CD4-positive, alpha-beta T cell treated with Interferon alpha-2 for 1 hour (primary cell): ENCODE measurements around the gene SLC13A2.

Experiments
- DNase-seq, 2 donors: peaks; one replicate each; pipeline ENCODE4 v3.0.0-alpha.2; 2020 to 2022

Gene SLC13A2

DNA sequence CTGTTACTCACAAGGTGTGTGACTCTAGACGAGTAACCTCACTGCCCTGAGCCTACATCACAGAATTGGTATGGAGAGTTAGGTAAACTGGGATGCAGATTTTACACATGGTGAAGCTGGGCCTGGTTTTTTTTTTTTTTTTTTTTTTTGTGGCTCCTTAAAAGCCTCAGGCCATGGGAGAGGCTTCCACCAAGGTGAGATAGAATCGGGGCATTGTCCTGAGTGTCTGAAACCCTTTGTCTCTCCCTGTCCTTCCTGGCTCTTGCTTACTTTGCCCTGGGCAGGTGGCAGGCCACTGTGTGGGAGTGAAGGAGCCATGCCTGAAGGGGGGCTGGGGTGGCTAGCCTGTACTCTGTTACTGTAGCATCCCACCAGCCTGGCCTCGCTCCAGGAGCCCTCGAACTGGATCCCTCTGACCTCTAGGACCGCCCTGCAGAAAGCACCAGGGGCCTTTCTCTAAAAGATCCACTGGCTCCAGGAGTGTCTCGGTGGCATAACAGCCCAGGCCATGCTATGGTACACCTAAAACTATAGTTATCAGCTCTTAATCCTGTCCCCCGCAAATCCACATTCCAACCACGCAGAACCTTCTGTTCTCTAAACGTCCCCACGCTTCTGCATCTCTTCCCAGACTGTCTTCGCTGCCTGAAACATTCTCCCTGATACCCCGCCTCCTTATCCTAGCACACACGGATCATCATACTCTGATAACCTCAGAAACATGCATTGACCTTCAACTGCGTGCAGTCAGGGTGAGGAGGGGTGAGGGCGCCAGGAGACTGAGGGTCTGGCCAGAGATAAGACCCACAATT lies 1.7 kb upstream of the SLC13A2 start:
- DNase-seq = no peak

- no peak for DNase-seq
These were observed 460 bp upstream of the SLC13A2 start for GRCh38 chr17:28472871-28473497.

DNA sequence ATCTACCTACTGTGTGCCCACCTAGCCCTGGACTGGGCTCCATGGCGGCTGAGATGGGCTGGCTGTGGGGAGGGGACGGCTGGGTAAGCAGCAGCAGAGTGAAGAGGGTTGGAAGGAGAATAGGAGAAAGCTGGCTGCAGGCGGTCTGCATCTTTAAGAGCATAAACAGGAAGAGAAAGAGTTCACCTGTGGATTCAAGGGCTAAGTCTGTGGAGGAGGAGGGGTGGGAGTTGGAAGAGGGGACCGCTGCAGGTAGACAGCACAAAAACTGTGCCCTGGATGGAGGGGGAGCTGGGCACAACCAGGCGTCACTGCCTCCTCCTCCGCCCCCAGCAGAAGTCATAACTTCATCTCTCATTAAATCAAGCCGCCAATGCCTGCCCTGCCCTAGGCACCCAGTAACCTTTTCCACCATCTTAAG lies 677 bp downstream of the SLC13A2 start:
- DNase-seq = no peak

DNA sequence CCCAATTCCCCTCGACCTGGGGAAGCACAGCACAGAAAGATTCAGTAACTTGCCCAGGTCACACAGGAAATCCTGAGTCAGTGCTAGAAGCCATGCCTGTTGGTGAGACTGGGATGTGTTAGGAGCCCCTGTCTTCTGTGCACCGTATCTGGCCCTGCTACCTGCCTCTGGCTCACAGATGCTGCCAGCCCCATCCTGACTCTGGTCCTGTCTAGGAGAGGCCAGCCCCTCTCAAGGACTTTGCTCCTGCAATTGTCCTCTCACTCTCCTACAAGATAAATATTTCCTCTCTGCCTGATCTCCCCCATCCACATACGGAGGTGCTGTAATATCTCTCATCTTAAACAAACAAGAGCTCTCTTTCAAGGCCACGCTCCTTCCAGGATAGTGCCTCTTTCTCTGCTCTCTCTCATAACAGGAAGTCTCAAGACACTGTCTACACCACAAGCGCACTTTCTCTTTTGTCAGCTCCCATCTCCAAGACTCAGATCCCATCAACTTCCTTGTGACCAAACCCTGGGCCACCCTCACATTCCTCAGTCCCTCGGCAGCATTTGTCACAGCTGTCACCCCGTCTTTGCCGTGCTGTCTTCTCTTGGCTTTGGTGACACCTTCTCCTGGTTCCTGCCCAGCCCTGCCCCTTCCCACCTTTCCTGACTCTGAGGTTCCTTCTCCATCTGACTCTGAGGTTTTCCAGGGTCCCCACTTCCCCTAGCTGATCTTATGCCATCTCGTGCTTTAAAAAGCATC lies 1.9 kb downstream of the SLC13A2 start:
- no peak for DNase-seq

- DNase-seq = no peak
These were observed 2.8 kb downstream of the SLC13A2 start for GRCh38 chr17:28476076-28476865.

DNA sequence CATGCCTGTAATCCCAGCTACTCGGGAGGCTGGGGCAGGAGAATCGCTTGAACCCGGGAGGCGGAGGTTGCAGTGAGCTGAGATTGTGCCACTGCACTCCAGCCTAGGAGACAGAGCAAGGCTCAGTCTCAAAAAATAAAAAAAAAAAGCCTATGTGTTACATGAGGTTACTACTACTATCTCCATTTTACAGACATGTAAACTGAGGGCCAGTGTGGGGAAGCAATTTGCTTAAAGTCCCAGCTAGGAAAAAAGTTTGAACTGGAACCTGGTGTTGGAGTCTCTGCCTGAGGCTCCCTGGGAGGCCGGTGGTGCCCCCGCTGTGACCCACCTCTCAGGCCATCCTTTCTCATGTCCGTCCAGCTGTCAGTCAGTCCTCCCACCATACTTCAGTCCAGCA lies 4.5 kb downstream of the SLC13A2 start:
- DNase-seq = no peak

GRCh38 chr17:28478712-28479615 lies 5.5 kb downstream of the SLC13A2 start:
- no peak for DNase-seq

DNA sequence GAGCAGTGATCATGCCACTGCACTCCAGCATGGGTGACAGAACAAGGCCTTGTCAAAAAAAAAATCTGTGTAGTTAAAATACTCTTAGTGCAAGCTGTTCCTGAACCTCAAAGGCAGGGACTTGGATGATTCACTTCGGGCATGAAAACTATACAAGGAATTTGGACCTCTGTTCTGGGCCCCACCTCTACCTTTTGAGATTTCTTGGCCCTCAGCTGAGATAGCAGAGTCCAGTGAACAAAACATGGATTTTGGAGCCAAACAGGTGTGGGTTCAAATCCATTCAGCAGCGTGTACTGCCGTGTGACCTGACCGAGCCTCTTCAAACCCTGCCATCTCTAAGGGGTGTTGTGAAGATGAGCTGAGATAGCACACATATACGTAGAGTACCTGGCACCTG lies 6.8 kb downstream of the SLC13A2 start:
- no peak for DNase-seq

GRCh38 chr17:28480799-28481571 lies 7.5 kb downstream of the SLC13A2 start:
- DNase-seq = no peak

GRCh38 chr17:28482551-28483199 lies 9.2 kb downstream of the SLC13A2 start:
- DNase-seq = no peak

DNA sequence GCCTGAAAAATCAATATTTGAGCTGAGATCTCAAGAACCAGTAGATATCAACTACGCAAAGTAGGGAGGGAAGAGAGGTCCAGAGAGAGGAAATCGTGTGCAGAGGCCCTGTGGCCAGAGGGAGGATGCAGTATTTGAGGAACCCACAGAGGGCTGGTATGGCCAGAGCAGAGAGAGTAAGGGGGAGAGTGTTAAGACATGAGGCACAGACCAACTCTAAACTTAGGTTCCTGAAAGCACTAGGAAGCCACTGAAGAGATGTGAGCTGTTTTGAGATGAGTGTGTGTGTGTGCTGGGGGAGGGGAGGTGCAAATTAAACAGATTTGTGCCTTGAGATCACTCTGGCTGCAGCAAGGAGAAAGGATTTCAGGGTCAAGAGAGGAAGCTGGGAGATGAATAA lies 10.9 kb downstream of the SLC13A2 start:
- DNase-seq = no peak

- DNase-seq = no peak
These were observed 11.6 kb downstream of the SLC13A2 start for GRCh38 chr17:28485049-28485448.

DNA sequence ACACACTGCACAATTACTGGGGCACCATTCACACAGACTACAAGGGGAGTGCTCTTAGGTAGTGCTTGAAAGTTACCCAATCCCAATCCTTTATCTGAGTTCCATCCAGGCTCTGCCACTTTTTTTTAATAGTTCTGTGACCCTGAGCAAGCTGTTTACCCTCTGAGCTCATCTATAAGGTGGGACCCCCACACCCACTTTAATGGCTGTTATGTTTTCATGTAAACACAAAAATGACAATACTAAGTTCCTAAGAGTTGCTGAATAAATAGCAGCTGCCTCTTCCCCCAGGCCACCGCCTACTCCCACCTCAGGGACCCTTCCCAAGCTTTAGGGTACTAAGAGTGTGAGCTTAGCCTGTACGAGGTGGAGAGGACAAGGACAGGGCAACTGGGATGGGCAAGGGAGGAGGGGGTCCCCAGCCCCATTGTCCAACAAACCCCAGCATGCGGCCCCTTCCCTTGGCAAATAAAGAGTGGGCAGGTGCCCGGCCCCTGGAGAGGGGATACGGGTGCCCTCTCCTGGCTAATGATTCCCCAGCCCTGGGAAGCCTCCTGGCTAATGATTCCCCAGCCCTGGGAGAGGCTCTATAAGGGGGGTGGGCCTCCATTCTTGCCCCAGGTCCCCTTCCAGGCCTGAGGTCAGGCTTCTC lies 14.6 kb downstream of the SLC13A2 start:
- no peak for DNase-seq

DNA sequence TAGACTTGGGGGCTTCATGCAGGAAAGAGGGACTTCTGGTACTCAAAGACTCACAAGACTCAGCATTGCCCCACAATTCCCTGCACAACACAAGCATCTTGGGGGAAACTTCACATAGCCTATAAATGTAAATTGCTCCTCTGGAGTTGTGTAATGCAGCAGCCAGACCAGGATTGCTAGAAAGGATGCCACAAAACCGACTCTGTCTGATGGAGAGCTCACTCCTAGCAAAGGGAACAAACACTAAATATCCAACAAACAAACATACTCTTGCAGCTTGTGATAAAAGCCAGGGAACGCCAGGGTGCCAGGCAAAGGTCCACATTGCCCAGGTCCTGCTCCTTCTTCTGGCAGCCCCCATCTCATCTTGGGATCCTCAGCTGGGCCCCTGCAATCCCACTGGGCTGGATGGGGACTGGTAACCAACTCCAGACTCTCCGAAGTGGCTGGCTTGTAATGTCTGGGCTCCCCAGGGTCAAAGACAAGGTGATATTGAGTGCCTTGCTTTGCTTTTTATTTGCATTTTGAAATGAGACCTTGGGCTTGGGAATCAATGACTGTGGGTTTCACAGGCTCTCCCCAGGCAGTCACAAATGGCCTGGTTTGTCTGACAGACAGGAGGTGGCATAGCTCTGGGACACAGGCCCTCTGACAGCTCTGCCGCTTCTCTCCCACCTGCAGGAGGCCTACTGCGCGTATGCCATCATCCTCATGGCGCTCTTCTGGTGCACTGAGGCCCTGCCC lies 15.3 kb downstream of the SLC13A2 start:
- no peak for DNase-seq

DNA sequence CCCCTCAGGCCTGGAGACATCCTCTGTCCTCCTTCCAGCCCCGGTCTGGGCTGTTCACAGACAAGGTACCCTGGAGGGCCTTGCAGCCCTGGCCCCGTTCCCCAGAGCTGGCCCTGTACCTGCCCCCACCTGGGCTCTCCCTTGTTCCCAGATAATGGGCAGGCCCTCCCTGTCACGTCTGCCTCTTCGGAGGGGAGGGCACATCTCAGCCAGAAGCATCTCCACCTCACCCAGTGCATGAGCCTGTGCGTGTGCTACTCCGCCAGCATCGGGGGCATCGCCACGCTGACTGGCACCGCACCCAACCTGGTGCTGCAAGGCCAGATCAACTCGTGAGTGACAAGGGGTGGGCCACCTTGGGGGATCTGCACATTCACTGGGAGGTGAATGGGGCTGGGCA lies 17.8 kb downstream of the SLC13A2 start:
- DNase-seq = no peak

DNA sequence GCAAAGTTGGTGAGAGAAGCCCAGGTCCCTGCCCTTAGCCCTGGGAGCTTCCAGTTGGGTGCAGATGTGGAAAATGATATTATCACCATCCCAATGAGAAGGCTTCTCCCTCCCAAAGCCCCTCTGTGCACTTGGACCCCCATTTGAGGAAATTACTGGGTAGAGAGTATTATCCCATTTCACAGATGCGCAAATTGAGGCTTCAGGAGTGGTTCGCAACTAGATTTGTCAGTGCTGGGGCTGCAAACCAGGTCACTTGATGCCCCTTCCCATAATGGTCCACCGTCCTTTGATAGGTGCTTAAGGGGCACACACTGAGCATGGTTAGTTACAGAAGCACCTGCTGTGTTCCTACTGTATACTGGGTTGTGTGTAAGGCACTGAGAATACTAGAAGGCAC lies 18.4 kb downstream of the SLC13A2 start:
- no peak for DNase-seq

- no peak for DNase-seq
These were observed 19.2 kb downstream of the SLC13A2 start for GRCh38 chr17:28492352-28493310.

- no peak for DNase-seq
These were observed 20.0 kb downstream of the SLC13A2 start for GRCh38 chr17:28493460-28493859.
